ENCODE measurements around the gene PRKACG. TPM values are rescaled to one million over a fixed set of nuclear protein-coding genes. Genes with fewer than 3 reads are reported as not detected.

Gene PRKACG
- total RNA-seq, 1 donor from 2014 or later = not detected

DNA sequence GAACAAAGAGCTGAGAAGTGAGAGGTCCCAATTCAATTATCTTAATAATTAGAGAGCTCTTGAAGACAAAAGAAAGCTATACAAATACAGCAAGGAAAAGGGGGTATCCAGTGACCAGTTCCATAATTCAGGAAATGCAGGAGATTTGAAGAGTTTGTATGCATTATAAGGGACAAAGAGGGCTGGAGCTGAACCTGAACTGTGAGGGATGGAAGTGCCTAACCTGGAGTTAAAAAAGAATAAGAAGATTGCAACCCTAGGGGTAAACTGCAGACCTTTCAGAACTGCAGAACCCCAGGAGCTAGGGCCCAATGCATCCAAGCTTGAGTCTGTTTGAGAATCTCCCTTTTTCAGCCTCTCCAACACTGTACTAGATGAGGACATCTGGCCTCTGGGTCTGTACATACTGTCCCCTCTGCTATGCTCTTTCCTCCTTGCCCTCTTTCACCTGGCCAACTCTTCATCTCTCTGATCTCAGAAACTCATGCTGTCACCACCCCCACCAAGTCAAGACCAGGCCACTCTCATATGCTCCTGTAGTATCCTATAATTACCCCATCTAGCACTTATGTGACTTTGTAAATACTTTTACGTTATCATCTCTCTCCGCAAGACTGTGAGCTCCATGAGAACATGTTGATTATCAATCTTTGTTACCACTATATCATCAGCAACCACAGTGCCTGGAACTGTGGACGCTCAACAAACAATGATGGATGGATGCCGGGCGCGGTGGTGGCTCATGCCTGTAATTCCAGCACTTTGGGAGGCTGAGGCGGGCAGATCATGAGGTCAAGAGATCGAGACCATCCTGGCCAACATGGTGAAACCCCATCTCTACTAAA lies 6.6 kb upstream of the PRKACG start:
- no peaks in the 10 kb centered on the region for H3K27me3 ChIP-seq (ENCODE audit: control insufficient read depth, insufficient read depth, low read length)
- no peak for FAIRE-seq
- no peak for DNase-seq (ENCODE audit: low read depth)
- TF ChIP-seq, protein P1, sequence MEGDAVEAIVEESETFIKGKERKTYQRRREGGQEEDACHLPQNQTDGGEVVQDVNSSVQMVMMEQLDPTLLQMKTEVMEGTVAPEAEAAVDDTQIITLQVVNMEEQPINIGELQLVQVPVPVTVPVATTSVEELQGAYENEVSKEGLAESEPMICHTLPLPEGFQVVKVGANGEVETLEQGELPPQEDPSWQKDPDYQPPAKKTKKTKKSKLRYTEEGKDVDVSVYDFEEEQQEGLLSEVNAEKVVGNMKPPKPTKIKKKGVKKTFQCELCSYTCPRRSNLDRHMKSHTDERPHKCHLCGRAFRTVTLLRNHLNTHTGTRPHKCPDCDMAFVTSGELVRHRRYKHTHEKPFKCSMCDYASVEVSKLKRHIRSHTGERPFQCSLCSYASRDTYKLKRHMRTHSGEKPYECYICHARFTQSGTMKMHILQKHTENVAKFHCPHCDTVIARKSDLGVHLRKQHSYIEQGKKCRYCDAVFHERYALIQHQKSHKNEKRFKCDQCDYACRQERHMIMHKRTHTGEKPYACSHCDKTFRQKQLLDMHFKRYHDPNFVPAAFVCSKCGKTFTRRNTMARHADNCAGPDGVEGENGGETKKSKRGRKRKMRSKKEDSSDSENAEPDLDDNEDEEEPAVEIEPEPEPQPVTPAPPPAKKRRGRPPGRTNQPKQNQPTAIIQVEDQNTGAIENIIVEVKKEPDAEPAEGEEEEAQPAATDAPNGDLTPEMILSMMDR (IDR thresholded peaks at IDR 0.05; ENCODE audit: insufficient read depth, low read length, severe bottlenecking) = no peak
- H3K36me3 ChIP-seq (ENCODE audit: control insufficient read depth, insufficient read depth, low read length) = no peaks in the 10 kb centered on the region
- H3K4me3 ChIP-seq (ENCODE audit: low read depth, low read length) = no peak overlapping the region

DNA sequence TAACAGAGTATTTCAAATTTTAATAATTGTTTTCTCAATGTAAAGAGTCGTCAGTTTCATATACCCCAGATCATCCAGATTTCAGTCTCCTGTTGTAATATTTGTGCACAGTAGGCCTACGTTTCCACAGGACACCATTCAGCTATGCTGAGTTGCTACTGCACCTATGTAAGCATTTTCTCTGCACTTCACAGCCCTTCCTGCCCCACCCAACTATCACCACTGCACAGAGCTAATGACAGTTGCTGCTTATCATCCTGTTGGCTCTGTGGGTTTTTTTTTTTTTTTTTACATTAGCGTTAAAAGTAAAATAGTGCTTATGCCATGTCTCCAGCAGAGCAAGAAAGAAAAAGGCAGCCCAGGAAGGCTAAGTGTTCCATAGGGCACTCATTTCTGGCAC lies 5.9 kb upstream of the PRKACG start:
- FAIRE-seq (no peak), DNase-seq (ENCODE audit: low read depth) (no peak)
- no peaks in the 10 kb centered on the region for H3K36me3 ChIP-seq (ENCODE audit: control insufficient read depth, insufficient read depth, low read length)
- H3K4me3 ChIP-seq (ENCODE audit: low read depth, low read length) = no peak overlapping the region
- H3K27me3 ChIP-seq (ENCODE audit: control insufficient read depth, insufficient read depth, low read length) = no peaks in the 10 kb centered on the region
- TF ChIP-seq, protein P1 (IDR thresholded peaks at IDR 0.05; ENCODE audit: insufficient read depth, low read length, severe bottlenecking) = no peak

DNA sequence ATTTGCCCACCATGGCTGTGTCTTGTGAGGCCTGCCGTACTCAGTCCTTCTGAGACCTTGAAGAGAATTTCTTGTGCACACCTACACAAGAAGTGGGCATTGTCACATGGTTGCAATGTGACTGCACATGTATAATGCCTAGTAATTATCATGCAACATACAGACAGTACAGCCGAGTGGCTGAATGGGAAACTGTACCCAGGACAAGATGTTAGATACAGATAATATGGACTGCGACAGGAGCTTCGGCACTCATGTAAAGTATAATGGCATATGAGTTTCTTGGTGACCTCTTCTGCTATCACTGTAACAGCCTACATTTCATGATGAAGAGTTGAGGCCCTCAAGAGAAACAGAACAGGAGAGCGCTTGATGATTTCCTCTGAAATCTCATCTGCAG lies 4.8 kb upstream of the PRKACG start:
- FAIRE-seq = no peak

DNA sequence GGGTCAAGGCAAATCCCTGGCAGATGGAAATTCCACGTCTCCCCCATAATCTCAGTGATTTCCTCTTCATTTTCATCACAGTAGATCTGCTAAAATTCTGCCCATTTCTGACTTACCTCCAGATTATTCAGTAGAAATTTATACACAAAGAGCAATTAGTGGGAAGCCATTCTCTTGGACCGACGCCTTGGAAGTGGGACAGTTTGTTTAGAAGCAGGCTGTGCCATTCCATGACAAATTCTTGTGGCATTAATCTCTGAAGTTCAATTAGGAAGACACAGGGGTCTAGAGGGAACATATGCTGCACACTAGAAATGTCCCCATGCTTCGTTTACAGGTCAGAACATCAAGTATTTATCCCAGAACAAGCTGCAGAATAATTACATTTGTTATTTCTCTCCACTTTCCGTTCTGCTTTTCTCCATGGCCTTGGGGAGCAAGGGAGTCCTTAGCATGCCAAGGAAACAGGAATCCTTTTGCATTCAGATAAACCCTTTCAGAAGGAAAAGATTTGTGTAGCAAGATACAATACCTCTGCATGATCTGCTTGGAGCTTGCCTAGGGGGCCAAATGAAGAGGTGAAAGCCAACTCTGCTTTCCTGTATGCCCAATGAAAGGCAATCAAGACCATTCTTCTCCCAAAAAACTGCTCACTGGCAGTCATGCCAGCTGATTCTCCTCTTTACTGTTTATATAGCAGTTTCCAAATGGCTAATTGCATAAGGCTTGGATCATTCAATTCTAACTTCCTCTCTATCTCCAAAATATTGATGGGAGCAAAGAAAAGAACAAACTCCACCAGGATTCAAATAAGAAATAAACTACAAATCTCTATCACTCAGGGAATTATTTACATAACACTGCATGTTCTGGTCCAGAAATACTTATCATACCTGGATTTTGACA lies 2.5 kb upstream of the PRKACG start:
- no peaks in the 10 kb centered on the region for H3K27me3 ChIP-seq (ENCODE audit: control insufficient read depth, insufficient read depth, low read length)
- TF ChIP-seq, protein P1 (IDR thresholded peaks at IDR 0.05; ENCODE audit: insufficient read depth, low read length, severe bottlenecking) = no peak
- DNase-seq (ENCODE audit: low read depth) (no peak), FAIRE-seq (no peak)
- H3K4me3 ChIP-seq (ENCODE audit: low read depth, low read length) = no peak overlapping the region
- no peaks in the 10 kb centered on the region for H3K36me3 ChIP-seq (ENCODE audit: control insufficient read depth, insufficient read depth, low read length)

More for the DNA sequence above, 4.8 kb upstream of the PRKACG start:
- Histone ChIP-seq H3K27me3 (ENCODE audit: control insufficient read depth, insufficient read depth, low read length) (no peaks in the 10 kb centered on the region), H3K36me3 (ENCODE audit: control insufficient read depth, insufficient read depth, low read length) (no peaks in the 10 kb centered on the region), H3K4me3 (ENCODE audit: low read depth, low read length) (no peak overlapping the region)
- no peak for DNase-seq (ENCODE audit: low read depth)
- TF ChIP-seq, protein P1 (IDR thresholded peaks at IDR 0.05; ENCODE audit: insufficient read depth, low read length, severe bottlenecking) = no peak

DNA sequence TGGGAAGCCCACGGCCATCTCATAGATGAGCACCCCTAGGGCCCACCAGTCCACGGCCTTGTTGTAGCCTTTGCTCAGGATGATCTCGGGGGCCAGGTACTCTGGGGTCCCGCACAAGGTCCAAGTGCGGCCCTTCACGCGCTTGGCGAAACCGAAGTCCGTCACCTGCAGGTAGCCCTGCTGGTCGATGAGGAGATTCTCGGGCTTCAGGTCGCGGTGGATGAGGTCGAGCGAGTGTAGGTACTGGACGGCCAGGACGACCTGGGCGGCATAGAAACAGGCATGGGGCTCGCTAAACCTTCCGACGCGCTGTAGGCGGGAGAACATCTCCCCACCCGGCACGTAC lies 558 bp downstream of the PRKACG start:
- Histone ChIP-seq H3K27me3 (ENCODE audit: control insufficient read depth, insufficient read depth, low read length) (no peaks in the 10 kb centered on the region), H3K36me3 (ENCODE audit: control insufficient read depth, insufficient read depth, low read length) (no peaks in the 10 kb centered on the region), H3K4me3 (ENCODE audit: low read depth, low read length) (no peak overlapping the region)
- FAIRE-seq (no peak), DNase-seq (ENCODE audit: low read depth) (no peak)
- TF ChIP-seq, protein P1 (IDR thresholded peaks at IDR 0.05; ENCODE audit: insufficient read depth, low read length, severe bottlenecking) = no peak

All from bronchial epithelial cell (primary cell).